ENCODE measurements around the gene NFS1. TPM values are rescaled to one million over a fixed set of nuclear protein-coding genes. Genes with fewer than 3 reads are reported as not detected.

Gene NFS1
- total and polyA plus RNA-seq, 2 of the 8 experiments (the other 6 are each of a cell fraction or from before 2014, with no cell fraction given): 26.1 to 38.8 TPM

DNA sequence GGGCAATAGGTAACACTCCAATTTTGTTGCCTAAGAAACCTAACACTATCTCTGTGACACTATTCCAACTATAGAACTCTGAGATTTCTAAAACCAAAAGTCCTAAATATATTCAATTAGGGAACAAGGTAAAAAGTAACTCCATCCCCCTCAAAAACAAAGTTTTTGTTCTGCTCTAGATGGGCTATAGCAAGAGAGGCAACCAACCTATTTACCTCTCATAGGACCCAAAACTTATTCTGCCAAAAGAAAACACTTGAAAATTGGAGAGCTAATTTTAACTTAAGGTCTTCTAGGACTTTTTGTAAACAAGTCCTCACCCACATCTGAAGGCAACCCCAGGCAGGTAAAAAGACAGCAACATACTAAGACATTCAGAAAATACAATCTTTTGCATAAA lies 35.2 kb upstream of the NFS1 start (continued):
- TF ChIP-seq GTF2F1 (IDR thresholded peaks at IDR 0.05; ENCODE audit: borderline replicate concordance, low read depth, low read length): no peak
